ENCODE measurements around the gene GMFB.
A peak's percentile ranks its signal among the peaks of the same experiment; 100 is the strongest.

Gene GMFB

DNA sequence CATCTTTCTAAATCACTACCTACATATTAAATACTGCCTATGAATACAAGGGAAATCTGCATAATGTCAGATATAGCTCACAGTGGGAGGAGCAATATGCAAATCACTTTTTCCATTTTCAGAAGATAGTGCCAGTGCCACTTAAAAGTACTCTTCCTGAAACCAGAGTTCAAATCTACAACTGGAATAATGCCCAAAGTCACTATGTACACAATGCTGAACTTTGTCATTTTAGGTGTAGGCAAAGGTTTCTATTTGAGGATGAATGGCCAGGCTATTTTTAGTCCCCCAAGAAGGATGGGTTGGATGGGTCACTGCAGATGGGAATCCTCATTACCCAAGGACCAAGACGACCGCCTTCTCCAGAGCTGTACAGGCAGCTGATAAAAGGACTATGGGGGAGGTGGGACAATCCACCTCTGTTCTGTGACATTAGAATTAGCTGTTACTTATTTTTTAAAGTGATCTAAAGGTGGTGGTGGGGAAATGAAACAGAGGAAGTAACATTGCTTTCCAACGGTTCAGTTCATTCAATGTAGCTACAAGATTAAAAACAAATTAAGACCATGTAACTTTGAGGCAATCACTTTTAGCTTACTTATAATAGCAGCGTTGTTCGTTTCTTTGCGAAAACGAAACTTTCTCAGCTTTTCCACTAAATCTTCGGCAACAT lies 5.6 kb downstream of the GMFB start:
- CTCF ChIA-PET: interaction anchor here (0.7 to 1.2 kb wide), 2 partner anchors 11 to 21 kb away, joined by 3 read pairs; no protein-coding TSS in a partner anchor
- no peak overlapping the region for H3K27ac ChIP-seq (ENCODE audit: extremely low read depth, low read depth, low read length)
- H3K4me3 ChIP-seq (ENCODE audit: low read depth, low read length): no peak overlapping the region
- peaks cover 33 to 46% of the 10 kb centered on the region in 2 experiments for H3K36me3 ChIP-seq (ENCODE audit: control insufficient read depth in 2 of 2, insufficient read depth in 1 of 2, low read length in 2 of 2)
- no peaks in the 10 kb centered on the region for H3K9me3 ChIP-seq (ENCODE audit: control insufficient read depth, insufficient read depth, low read depth, low read length)
- POLR2A ChIA-PET: no interaction called here
- H3K4me1 ChIP-seq (ENCODE audit: control insufficient read depth, insufficient read depth, low read length): peaks cover 3% of the 10 kb centered on the region; the same call in 1 of the 2 replicates
- TF ChIP-seq, protein P1, sequence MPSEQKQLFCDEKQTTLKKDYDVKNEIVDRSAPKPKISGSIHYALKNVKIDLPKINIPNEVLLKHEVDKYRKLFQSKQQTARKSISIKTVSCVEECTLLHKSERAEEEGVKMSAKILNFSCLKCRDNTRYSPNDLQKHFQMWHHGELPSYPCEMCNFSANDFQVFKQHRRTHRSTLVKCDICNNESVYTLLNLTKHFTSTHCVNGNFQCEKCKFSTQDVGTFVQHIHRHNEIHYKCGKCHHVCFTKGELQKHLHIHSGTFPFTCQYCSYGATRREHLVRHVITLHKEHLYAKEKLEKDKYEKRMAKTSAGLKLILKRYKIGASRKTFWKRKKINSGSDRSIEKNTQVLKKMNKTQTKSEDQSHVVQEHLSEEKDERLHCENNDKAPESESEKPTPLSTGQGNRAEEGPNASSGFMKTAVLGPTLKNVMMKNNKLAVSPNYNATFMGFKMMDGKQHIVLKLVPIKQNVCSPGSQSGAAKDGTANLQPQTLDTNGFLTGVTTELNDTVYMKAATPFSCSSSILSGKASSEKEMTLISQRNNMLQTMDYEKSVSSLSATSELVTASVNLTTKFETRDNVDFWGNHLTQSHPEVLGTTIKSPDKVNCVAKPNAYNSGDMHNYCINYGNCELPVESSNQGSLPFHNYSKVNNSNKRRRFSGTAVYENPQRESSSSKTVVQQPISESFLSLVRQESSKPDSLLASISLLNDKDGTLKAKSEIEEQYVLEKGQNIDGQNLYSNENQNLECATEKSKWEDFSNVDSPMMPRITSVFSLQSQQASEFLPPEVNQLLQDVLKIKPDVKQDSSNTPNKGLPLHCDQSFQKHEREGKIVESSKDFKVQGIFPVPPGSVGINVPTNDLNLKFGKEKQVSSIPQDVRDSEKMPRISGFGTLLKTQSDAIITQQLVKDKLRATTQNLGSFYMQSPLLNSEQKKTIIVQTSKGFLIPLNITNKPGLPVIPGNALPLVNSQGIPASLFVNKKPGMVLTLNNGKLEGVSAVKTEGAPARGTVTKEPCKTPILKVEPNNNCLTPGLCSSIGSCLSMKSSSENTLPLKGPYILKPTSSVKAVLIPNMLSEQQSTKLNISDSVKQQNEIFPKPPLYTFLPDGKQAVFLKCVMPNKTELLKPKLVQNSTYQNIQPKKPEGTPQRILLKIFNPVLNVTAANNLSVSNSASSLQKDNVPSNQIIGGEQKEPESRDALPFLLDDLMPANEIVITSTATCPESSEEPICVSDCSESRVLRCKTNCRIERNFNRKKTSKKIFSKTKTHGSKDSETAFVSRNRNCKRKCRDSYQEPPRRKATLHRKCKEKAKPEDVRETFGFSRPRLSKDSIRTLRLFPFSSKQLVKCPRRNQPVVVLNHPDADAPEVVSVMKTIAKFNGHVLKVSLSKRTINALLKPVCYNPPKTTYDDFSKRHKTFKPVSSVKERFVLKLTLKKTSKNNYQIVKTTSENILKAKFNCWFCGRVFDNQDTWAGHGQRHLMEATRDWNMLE (tag by site-specific recombination; conservative IDR thresholded peaks at IDR 0.05; ENCODE audit: low read depth): no peak
- TF ChIP-seq, protein P2, sequence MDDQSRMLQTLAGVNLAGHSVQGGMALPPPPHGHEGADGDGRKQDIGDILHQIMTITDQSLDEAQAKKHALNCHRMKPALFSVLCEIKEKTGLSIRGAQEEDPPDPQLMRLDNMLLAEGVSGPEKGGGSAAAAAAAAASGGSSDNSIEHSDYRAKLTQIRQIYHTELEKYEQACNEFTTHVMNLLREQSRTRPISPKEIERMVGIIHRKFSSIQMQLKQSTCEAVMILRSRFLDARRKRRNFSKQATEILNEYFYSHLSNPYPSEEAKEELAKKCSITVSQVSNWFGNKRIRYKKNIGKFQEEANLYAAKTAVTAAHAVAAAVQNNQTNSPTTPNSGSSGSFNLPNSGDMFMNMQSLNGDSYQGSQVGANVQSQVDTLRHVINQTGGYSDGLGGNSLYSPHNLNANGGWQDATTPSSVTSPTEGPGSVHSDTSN (CRISPR knock-in tag; IDR thresholded peaks at IDR 0.05): no peak
- TF ChIP-seq ZNF221 (tag by site-specific recombination; IDR thresholded peaks at IDR 0.05; ENCODE audit: borderline replicate concordance): no peak
- no peak for TF ChIP-seq ZNF610 (tag by site-specific recombination; IDR thresholded peaks at IDR 0.05; ENCODE audit: borderline replicate concordance)
- TF ChIP-seq, protein P3, sequence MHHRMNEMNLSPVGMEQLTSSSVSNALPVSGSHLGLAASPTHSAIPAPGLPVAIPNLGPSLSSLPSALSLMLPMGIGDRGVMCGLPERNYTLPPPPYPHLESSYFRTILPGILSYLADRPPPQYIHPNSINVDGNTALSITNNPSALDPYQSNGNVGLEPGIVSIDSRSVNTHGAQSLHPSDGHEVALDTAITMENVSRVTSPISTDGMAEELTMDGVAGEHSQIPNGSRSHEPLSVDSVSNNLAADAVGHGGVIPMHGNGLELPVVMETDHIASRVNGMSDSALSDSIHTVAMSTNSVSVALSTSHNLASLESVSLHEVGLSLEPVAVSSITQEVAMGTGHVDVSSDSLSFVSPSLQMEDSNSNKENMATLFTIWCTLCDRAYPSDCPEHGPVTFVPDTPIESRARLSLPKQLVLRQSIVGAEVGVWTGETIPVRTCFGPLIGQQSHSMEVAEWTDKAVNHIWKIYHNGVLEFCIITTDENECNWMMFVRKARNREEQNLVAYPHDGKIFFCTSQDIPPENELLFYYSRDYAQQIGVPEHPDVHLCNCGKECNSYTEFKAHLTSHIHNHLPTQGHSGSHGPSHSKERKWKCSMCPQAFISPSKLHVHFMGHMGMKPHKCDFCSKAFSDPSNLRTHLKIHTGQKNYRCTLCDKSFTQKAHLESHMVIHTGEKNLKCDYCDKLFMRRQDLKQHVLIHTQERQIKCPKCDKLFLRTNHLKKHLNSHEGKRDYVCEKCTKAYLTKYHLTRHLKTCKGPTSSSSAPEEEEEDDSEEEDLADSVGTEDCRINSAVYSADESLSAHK (tag by site-specific recombination; IDR thresholded peaks at IDR 0.05): no peak
- TF ChIP-seq ZBTB21 (tag by site-specific recombination; IDR thresholded peaks at IDR 0.05): no peak
- TF ChIP-seq ZFP69B (tag by site-specific recombination; IDR thresholded peaks at IDR 0.05): no peak
- no peak for TF ChIP-seq ZNF426 (tag by site-specific recombination; IDR thresholded peaks at IDR 0.05)

DNA sequence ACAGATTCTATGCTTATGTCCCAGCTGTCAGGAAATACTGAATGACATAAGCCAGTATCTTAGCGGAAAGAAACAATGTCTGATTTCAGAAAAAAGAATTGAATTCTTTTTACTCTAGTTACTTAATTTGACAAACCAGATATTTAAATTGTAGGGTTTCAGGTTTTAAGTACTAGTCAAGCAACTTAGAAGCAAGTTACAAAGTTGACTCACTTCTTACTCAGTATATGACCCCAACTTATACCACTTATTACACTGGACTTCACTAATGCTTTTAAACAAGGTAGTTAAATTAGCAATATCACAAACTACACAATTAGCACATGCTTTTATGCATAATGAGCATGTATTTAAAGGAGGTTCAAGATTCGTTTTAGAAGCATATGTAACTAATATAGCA lies 7.1 kb downstream of the GMFB start:
- no peak overlapping the region for H3K27ac ChIP-seq (ENCODE audit: extremely low read depth, low read depth, low read length)
- ChIA-PET CTCF (interaction anchor here (1.2 kb wide), 1 partner anchor 20 kb away, joined by 3 read pairs; no protein-coding TSS in a partner anchor), POLR2A (no interaction called here)
- H3K9me3 ChIP-seq (ENCODE audit: control insufficient read depth, insufficient read depth, low read depth, low read length): no peaks in the 10 kb centered on the region
- no peak overlapping the region for H3K4me3 ChIP-seq (ENCODE audit: low read depth, low read length)
- no peak for TF ChIP-seq HOXD13 (CRISPR knock-in tag; IDR thresholded peaks at IDR 0.05; ENCODE audit: borderline replicate concordance)
- TF ChIP-seq SP7 (tag by site-specific recombination; IDR thresholded peaks at IDR 0.05): 0 out of 2 replicates have a peak, but pooled peaks have one; percentile 26
- H3K36me3 ChIP-seq (ENCODE audit: control insufficient read depth in 2 of 2, insufficient read depth in 1 of 2, low read length in 2 of 2): peaks cover 39 to 56% of the 10 kb centered on the region in 2 experiments; a peak in 2 of 3 replicates
- H3K4me1 ChIP-seq (ENCODE audit: control insufficient read depth, insufficient read depth, low read length): peaks cover 3% of the 10 kb centered on the region; the same call in 1 of the 2 replicates
